A549 (cell line): ENCODE measurements around the gene SPSB1. TPM values are rescaled to one million over a fixed set of nuclear protein-coding genes. Genes with fewer than 3 reads are reported as not detected.

Experiments
- ATAC-seq, 2 experiments: fragments of 200-7000 bp in 1 of 2; fragments of >200 bp in 1 of 2; cut with Nextera tagmentation in 1 of 2; cut with Tn5 transposase in 1 of 2; 3 replicates each; pipeline versions ENCODE4 v1.8.0 to v1.9.1; 2018 to 2020; ENCODE audit warnings: mild to moderate bottlenecking in 1 of 2, moderate library complexity in 1 of 2
- CTCF ChIA-PET: fragments of 300-600 bp; sonication (Branson Sonifier 250); formaldehyde crosslinking; extraction: SDS; loops from one replicate; lab custom pipeline; 2021; ENCODE audit warnings: antibody characterized with exemption, inconsistent platforms; lab: Yijun Ruan, JAX
- POLR2A ChIA-PET: fragments of 350-600 bp; formaldehyde crosslinking; extraction: SDS; loops from one replicate; lab custom pipeline; 2021; ENCODE audit warnings: antibody characterized with exemption, inconsistent platforms; lab: Yijun Ruan, JAX
- DNase-seq, 2 experiments: peaks; one replicate each; pipeline versions ENCODE4 v3.0.0 to v3.0.0-alpha.2; 2011 to 2016; ENCODE audit warnings: low read depth in 1 of 2, low spot score in 1 of 2
- FAIRE-seq: peaks from 2 replicates; lab custom pipeline; 2011; peaks lifted over from hg19 to GRCh38; lab: Jason Lieb, UNC
- H3K27ac ChIP-seq, 2 experiments: fragments of >200 bp; sonication (Bioruptor Twin); formaldehyde crosslinking; 3 replicates each; pipeline ENCODE4 v1.5.1; 2016 to 2017
- H3K4me1 ChIP-seq: fragments of >200 bp; sonication (Bioruptor Twin); formaldehyde crosslinking; 3 replicates; pipeline ENCODE4 v1.6.1; 2016
- H3K4me2 ChIP-seq: fragments of >200 bp; sonication (Bioruptor Twin); formaldehyde crosslinking; 3 replicates; pipeline ENCODE4 v1.6.1; 2016
- H3K4me3 ChIP-seq: fragments of >200 bp; sonication (Bioruptor Twin); formaldehyde crosslinking; 3 replicates; pipeline ENCODE4 v1.5.1; 2016
- H3K9me3 ChIP-seq: fragments of >200 bp; sonication (Bioruptor Twin); formaldehyde crosslinking; 3 replicates; pipeline ENCODE4 v1.6.1; 2016
- CHD2 ChIP-seq: fragments of 150-350 bp; IDR thresholded peaks from 2 replicates; pipeline ENCODE4 v1.6.1; 2014; ENCODE audit warnings: low read length; ENCODE audit not compliant: partially characterized antibody
- E2F6 ChIP-seq: IDR thresholded peaks from 2 replicates; pipeline ENCODE4 v1.6.1; 2012; ENCODE audit warnings: low read depth, borderline replicate concordance
- ELK1 ChIP-seq: fragments of 150-350 bp; IDR thresholded peaks from 2 replicates; pipeline ENCODE4 v1.6.1; 2014; ENCODE audit warnings: low read depth, mild to moderate bottlenecking, low read length
- GATA3 ChIP-seq: IDR thresholded peaks from 2 replicates; pipeline ENCODE4 v1.6.1; 2012; ENCODE audit warnings: borderline replicate concordance
- HDAC2 ChIP-seq: fragments of 200-600 bp; sonication (generic); IDR thresholded peaks from 2 replicates; pipeline ENCODE4 v1.6.1; 2016
- HOXA7 ChIP-seq: fragments of 250-450 bp; sonication (Bioruptor Pico); IDR thresholded peaks from 2 replicates; pipeline ENCODE4 v1.5.0; 2020; ENCODE audit warnings: mild to moderate bottlenecking, moderate library complexity
- HOXB13 ChIP-seq: fragments of 250-450 bp; sonication (Bioruptor Pico); IDR thresholded peaks from 2 replicates; pipeline ENCODE4 v1.5.0; 2020; ENCODE audit warnings: low read depth, mild to moderate bottlenecking, moderate library complexity
- HOXB5 ChIP-seq: fragments of 250-450 bp; sonication (Bioruptor Pico); IDR thresholded peaks from 2 replicates; pipeline ENCODE4 v1.5.0; 2020; ENCODE audit warnings: mild to moderate bottlenecking, moderate library complexity
- JUN ChIP-seq, 2 experiments: fragments of >200 bp; sonication (Bioruptor Twin); formaldehyde crosslinking; IDR thresholded peaks; 2 replicates in 1 of 2; 3 replicates in 1 of 2; pipeline ENCODE4 v1.6.1; 2016 to 2017
- JUNB ChIP-seq: fragments of >200 bp; sonication (Bioruptor Twin); formaldehyde crosslinking; IDR thresholded peaks from 2 replicates; pipeline ENCODE4 v1.6.1; 2016
- MYC ChIP-seq: IDR thresholded peaks from 2 replicates; pipeline ENCODE4 v1.6.1; 2012; ENCODE audit warnings: mild to moderate bottlenecking, inconsistent platforms, low read length, improper control_type of control experiment, borderline replicate concordance
- NFE2L2 ChIP-seq: fragments of 150-350 bp; conservative IDR thresholded peaks from 2 replicates; pipeline ENCODE4 v1.6.1; 2014; ENCODE audit warnings: low read length
- POLR2A ChIP-seq: IDR thresholded peaks from 2 replicates; pipeline ENCODE4 v1.6.1; 2012; ENCODE audit warnings: mild to moderate bottlenecking, low read length
- POLR2AphosphoS2 ChIP-seq: conservative IDR thresholded peaks from 2 replicates; pipeline ENCODE4 v1.6.1; 2012; ENCODE audit warnings: low read length, improper control_type of control experiment, inconsistent platforms
- RAD21 ChIP-seq, 2 experiments: fragments of >200 bp in 1 of 2; sonication (Bioruptor Twin) in 1 of 2; formaldehyde crosslinking in 1 of 2; IDR thresholded peaks in 1 of 2; conservative IDR thresholded peaks in 1 of 2; 2 replicates in 1 of 2; 3 replicates in 1 of 2; pipeline ENCODE4 v1.6.1; 2012 to 2018; ENCODE audit warnings: inconsistent platforms in 1 of 2
- RARB ChIP-seq: fragments of 250-450 bp; sonication (Bioruptor Pico); IDR thresholded peaks from 2 replicates; pipeline ENCODE4 v1.8.0; 2021; ENCODE audit warnings: mild to moderate bottlenecking, moderate library complexity
- RCOR1 ChIP-seq: fragments of 150-350 bp; IDR thresholded peaks from 2 replicates; pipeline ENCODE4 v1.6.1; 2014; ENCODE audit warnings: antibody characterized with exemption, low read length, low read depth
- RFX5 ChIP-seq: fragments of 450-650 bp; IDR thresholded peaks from 2 replicates; pipeline ENCODE4 v1.7.1; 2014; ENCODE audit warnings: antibody characterized with exemption, mild to moderate bottlenecking, moderate library complexity
- TFCP2L1 ChIP-seq: fragments of 250-450 bp; sonication (Bioruptor Pico); IDR thresholded peaks from 2 replicates; pipeline ENCODE4 v1.5.0; 2021; ENCODE audit warnings: mild to moderate bottlenecking
- TP53 ChIP-seq: fragments of 250-450 bp; sonication (Bioruptor Pico); IDR thresholded peaks from 2 replicates; pipeline ENCODE4 v1.5.0; 2021; ENCODE audit warnings: mild to moderate bottlenecking, moderate library complexity
- ZC3H11A ChIP-seq: fragments of 450-650 bp; IDR thresholded peaks from 2 replicates; pipeline ENCODE4 v1.6.1; 2014; ENCODE audit warnings: antibody characterized with exemption, mild to moderate bottlenecking
- ZFP36 ChIP-seq: fragments of 450-650 bp; IDR thresholded peaks from 2 replicates; pipeline ENCODE4 v1.6.1; 2014; ENCODE audit warnings: borderline replicate concordance; ENCODE audit not compliant: partially characterized antibody
- ZSCAN20 ChIP-seq: fragments of 250-450 bp; sonication (Bioruptor Pico); IDR thresholded peaks from 2 replicates; pipeline ENCODE4 v1.8.0; 2022; ENCODE audit warnings: mild to moderate bottlenecking, moderate library complexity
- WGBS: methylation state at CpG from one replicate; pipeline ENCODE4 v1.1.6; 2017; ENCODE audit errors: missing lambda C conversion rate; 5-methylcytosine and 5-hydroxymethylcytosine counted together
- polyA plus RNA-seq, 4 experiments: library from polyadenylated mRNA; depleted of rRNA in 3 of 4; stranded (reverse); fragments of >200 nt; fragmentation: RNase III in 1 of 4; extraction: RNeasy Plus Mini Kit Qiagen cat#74134 plus additional on column Dnase treatment in 1 of 4; gene quantifications; 2 replicates in 3 of 4; 3 replicates in 1 of 4; pipeline ENCODE4 v1.2.3, GENCODE V29; 2011 to 2017

Gene SPSB1
- polyA plus RNA-seq, 2 of the 4 experiments (the other 2 are of a cell fraction) = 22.3 to 23.7 TPM

GRCh38 chr1:9294910-9295636 lies 2.4 kb downstream of the SPSB1 start:
- H3K4me3 ChIP-seq = peak overlapping the region; percentile 96
- ChIA-PET POLR2A (no interaction called here), CTCF (interaction anchor here (0.6 to 1.4 kb wide), 4 partner anchors 98 to 743 kb away, joined by 3 to 4 read pairs (median 3); no protein-coding TSS in a partner anchor)
- TF ChIP-seq JUNB (no peak), RARB (CRISPR knock-in tag) (no peak), ZFP36 (peak; percentile 70), ZC3H11A (no peak), RAD21 (conservative IDR thresholded peaks at IDR 0.05 in 1 of 2, IDR thresholded peaks at IDR 0.05 in 1 of 2) (peak in 1 of 2 experiments; percentile 18; a peak in 1 of 5 replicates)
- peak in 1 of 2 experiments; percentile 72 for DNase-seq
- no peak for FAIRE-seq
- no peaks in the 10 kb centered on the region for H3K9me3 ChIP-seq
- ATAC-seq = peak in 1 of 2 experiments; percentile 15; a peak in 3 of 6 replicates
- peak overlapping the region; percentile 98 for H3K4me2 ChIP-seq
- peak overlapping the region; percentile 93 to 99 for H3K27ac ChIP-seq
- H3K4me1 ChIP-seq = peaks cover 72% of the 10 kb centered on the region
- 41% methylated on average over 10 of the region's 10 CpGs for WGBS

GRCh38 chr1:9295884-9296283 lies 3.2 kb downstream of the SPSB1 start:
- Histone ChIP-seq H3K4me1 (peaks cover 73% of the 10 kb centered on the region), H3K27ac (peak overlapping the region; percentile 93 to 99; a peak in 5 of 6 replicates), H3K9me3 (no peaks in the 10 kb centered on the region), H3K4me3 (no peak overlapping the region), H3K4me2 (peak overlapping the region; percentile 98)
- ChIA-PET CTCF (interaction anchor here (1.4 kb wide), 1 partner anchor 160 kb away, joined by 3 read pairs; no protein-coding TSS in a partner anchor), POLR2A (no interaction called here)
- TF ChIP-seq JUN (IDR thresholded peaks at IDR 0.05) = no peak
- no peak for TF ChIP-seq TFCP2L1 (CRISPR knock-in tag)
- no peak for TF ChIP-seq HOXB5 (CRISPR knock-in tag)
- no peak for TF ChIP-seq ELK1
- TF ChIP-seq HDAC2 = no peak
- no peak for TF ChIP-seq ZC3H11A
- no peak for TF ChIP-seq TP53 (CRISPR knock-in tag)
- TF ChIP-seq HOXB13 (CRISPR knock-in tag) = no peak
- no peak for TF ChIP-seq RFX5
- no peak for TF ChIP-seq ZSCAN20 (CRISPR knock-in tag)
- no peak for TF ChIP-seq RCOR1
- TF ChIP-seq NFE2L2 = no peak
- no peak for TF ChIP-seq POLR2AphosphoS2
- TF ChIP-seq E2F6 = no peak
- no peak for TF ChIP-seq HOXA7 (CRISPR knock-in tag)
- no peak for TF ChIP-seq CHD2
- no peak for TF ChIP-seq POLR2A
- DNase-seq (no peak), ATAC-seq (no peak), FAIRE-seq (no peak)
- whole genome bisulfite sequencing = 86% methylated on average over 9 of the region's 9 CpGs

- POLR2A ChIA-PET = no interaction called here
Measured at GRCh38 chr1:9296850-9297249, 4.2 kb downstream of the SPSB1 start.

More at GRCh38 chr1:9296850-9297249, 4.2 kb downstream of the SPSB1 start:
- no peak for ATAC-seq
- Histone ChIP-seq H3K27ac (peak overlapping the region in 1 of 2 experiments; percentile 99; a peak in 3 of 6 replicates), H3K4me3 (no peak overlapping the region), H3K4me1 (peaks cover 73% of the 10 kb centered on the region), H3K4me2 (peak overlapping the region; percentile 98; the same call in 1 of the 3 replicates), H3K9me3 (no peaks in the 10 kb centered on the region)
- no peak for TF ChIP-seq RFX5
- TF ChIP-seq HOXA7 (CRISPR knock-in tag) = no peak
- no peak for TF ChIP-seq ZSCAN20 (CRISPR knock-in tag)
- TF ChIP-seq HDAC2 = no peak
- TF ChIP-seq ELK1 = no peak
- TF ChIP-seq MYC = no peak
- TF ChIP-seq GATA3 = no peak
- TF ChIP-seq ZC3H11A = no peak
- no peak for FAIRE-seq
- CTCF ChIA-PET = interaction anchor here (0.6 to 0.7 kb wide), 2 partner anchors 30 to 193 kb away, joined by 3 read pairs; no protein-coding TSS in a partner anchor
- 86% methylated on average over 6 of the region's 6 CpGs for WGBS
- no peak for DNase-seq
